AG09309 (cell line): ENCODE data around the gene SYT17.

Experiments used
- DNase-seq: peaks from one replicate; pipeline ENCODE4 v3.0.0-alpha.2; 2010; ENCODE audit warnings: low read depth
- H3K4me3 ChIP-seq: 2 replicates; pipeline ENCODE4 v1.5.1; 2011; ENCODE audit warnings: mild to moderate bottlenecking, low read depth, low read length, moderate library complexity; ENCODE audit not compliant: control insufficient read depth
- CTCF ChIP-seq: IDR thresholded peaks from 2 replicates; pipeline ENCODE4 v1.5.1; 2011; ENCODE audit warnings: mild to moderate bottlenecking, low read depth, low read length, inconsistent platforms; ENCODE audit not compliant: insufficient read depth, control insufficient read depth; ENCODE audit errors: missing control alignments

Gene SYT17

GRCh38 chr16:19304750-19305149, 136.7 kb downstream of the SYT17 start:
- no peak for TF ChIP-seq CTCF
- no peak overlapping the region for H3K4me3 ChIP-seq
- no peak for DNase-seq

GRCh38 chr16:19305443-19305842, 137.4 kb downstream of the SYT17 start:
- H3K4me3 ChIP-seq = no peak overlapping the region
- DNase-seq = no peak
- no peak for TF ChIP-seq CTCF

- no peak overlapping the region for H3K4me3 ChIP-seq
- no peak for DNase-seq
- no peak for TF ChIP-seq CTCF
These were observed 139.7 kb downstream of the SYT17 start for GRCh38 chr16:19307587-19308241.

GRCh38 chr16:19308392-19308791, 140.4 kb downstream of the SYT17 start:
- no peak for DNase-seq
- no peak overlapping the region for H3K4me3 ChIP-seq
- no peak for TF ChIP-seq CTCF

- no peak for TF ChIP-seq CTCF
- DNase-seq = no peak
- H3K4me3 ChIP-seq = no peak overlapping the region
These were observed 141.1 kb downstream of the SYT17 start for GRCh38 chr16:19309178-19309577.

GRCh38 chr16:19314718-19315425, 146.8 kb downstream of the SYT17 start:
- no peak overlapping the region for H3K4me3 ChIP-seq
- DNase-seq = no peak
- no peak for TF ChIP-seq CTCF
